WTC11 (cell line): ENCODE measurements around the gene PPP4C.

Source experiments
- ATF3 ChIP-seq: sonication (generic); formaldehyde crosslinking; conservative IDR thresholded peaks from 2 replicates; pipeline ENCODE4 v1.8.1; 2022; ENCODE audit warnings: mild to moderate bottlenecking, missing genetic modification reagents
- CREB1 ChIP-seq: sonication (generic); formaldehyde crosslinking; IDR thresholded peaks from 2 replicates; pipeline ENCODE4 v1.8.0; 2023; ENCODE audit warnings: mild to moderate bottlenecking, missing genetic modification reagents
- CTCF ChIP-seq: fragments of 200-600 bp; IDR thresholded peaks from 2 replicates; pipeline ENCODE4 v1.8.0; 2022; ENCODE audit warnings: antibody characterized with exemption
- E2F4 ChIP-seq: sonication (generic); formaldehyde crosslinking; IDR thresholded peaks from 2 replicates; pipeline ENCODE4 v1.8.1; 2022; ENCODE audit warnings: low read depth, mild to moderate bottlenecking, moderate library complexity, missing genetic modification reagents, borderline replicate concordance
- ELF4 ChIP-seq: sonication (generic); formaldehyde crosslinking; IDR thresholded peaks from 2 replicates; pipeline ENCODE4 v1.8.1; 2022; ENCODE audit warnings: low read depth, mild to moderate bottlenecking, moderate library complexity, missing genetic modification reagents
- ESRRA ChIP-seq: sonication (generic); formaldehyde crosslinking; IDR thresholded peaks from 2 replicates; pipeline ENCODE4 v1.8.1; 2022; ENCODE audit warnings: mild to moderate bottlenecking, missing genetic modification reagents, borderline replicate concordance
- JAZF1 ChIP-seq: fragments of 250-450 bp; sonication (Bioruptor Pico); IDR thresholded peaks from 2 replicates; pipeline ENCODE4 v1.9.0; 2021; ENCODE audit warnings: moderate library complexity, mild to moderate bottlenecking, inconsistent platforms
- MAX ChIP-seq: sonication (generic); formaldehyde crosslinking; IDR thresholded peaks from 2 replicates; pipeline ENCODE4 v1.8.0; 2022; ENCODE audit warnings: mild to moderate bottlenecking, missing genetic modification reagents
- SMAD3 ChIP-seq: sonication (generic); formaldehyde crosslinking; IDR thresholded peaks from 2 replicates; pipeline ENCODE4 v1.8.0; 2022; ENCODE audit warnings: missing genetic modification reagents, mild to moderate bottlenecking, borderline replicate concordance
- TEAD1 ChIP-seq: sonication (generic); formaldehyde crosslinking; IDR thresholded peaks from 2 replicates; pipeline ENCODE4 v1.8.0; 2022; ENCODE audit warnings: mild to moderate bottlenecking, missing genetic modification reagents
- ZBTB43 ChIP-seq: sonication (generic); formaldehyde crosslinking; IDR thresholded peaks from 2 replicates; pipeline ENCODE4 v1.8.1; 2023; ENCODE audit warnings: mild to moderate bottlenecking, missing genetic modification reagents
- ZNF121 ChIP-seq: sonication (generic); formaldehyde crosslinking; IDR thresholded peaks from 2 replicates; pipeline ENCODE4 v1.8.0; 2023; ENCODE audit warnings: missing genetic modification reagents

GRCh38 chr16:30115238-30115637, 39.4 kb downstream of the PPP4C start:
- no peak for TF ChIP-seq JAZF1 (CRISPR knock-in tag)
- TF ChIP-seq CREB1 (CRISPR knock-in tag), result no peak
- no peak for TF ChIP-seq ATF3
- no peak for TF ChIP-seq ESRRA
- no peak for TF ChIP-seq CTCF
- TF ChIP-seq ZNF121 (CRISPR knock-in tag), result no peak
- TF ChIP-seq E2F4 (CRISPR knock-in tag), result no peak
- TF ChIP-seq ELF4 (CRISPR knock-in tag), result no peak
- TF ChIP-seq MAX (CRISPR knock-in tag), result no peak
- no peak for TF ChIP-seq ZBTB43 (CRISPR knock-in tag)
- no peak for TF ChIP-seq TEAD1
- no peak for TF ChIP-seq SMAD3 (CRISPR knock-in tag)
